Activated T-cell treated with anti-CD3 and anti-CD28 coated beads, Interleukin-2, amount 50 U/mL, for 48 hours (primary cell): ENCODE measurements around the gene IL5RA.

Experiments
- DNase-seq, 2 experiments: peaks; one replicate each; pipeline ENCODE4 v3.0.0-alpha.2; 2020

The IL5RA gene, protein sequence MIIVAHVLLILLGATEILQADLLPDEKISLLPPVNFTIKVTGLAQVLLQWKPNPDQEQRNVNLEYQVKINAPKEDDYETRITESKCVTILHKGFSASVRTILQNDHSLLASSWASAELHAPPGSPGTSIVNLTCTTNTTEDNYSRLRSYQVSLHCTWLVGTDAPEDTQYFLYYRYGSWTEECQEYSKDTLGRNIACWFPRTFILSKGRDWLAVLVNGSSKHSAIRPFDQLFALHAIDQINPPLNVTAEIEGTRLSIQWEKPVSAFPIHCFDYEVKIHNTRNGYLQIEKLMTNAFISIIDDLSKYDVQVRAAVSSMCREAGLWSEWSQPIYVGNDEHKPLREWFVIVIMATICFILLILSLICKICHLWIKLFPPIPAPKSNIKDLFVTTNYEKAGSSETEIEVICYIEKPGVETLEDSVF

GRCh38 chr3:3110299-3110630 lies at the start of gene IL5RA:
IL5RA (minus strand) TSS chr3:3110374; CDS start chr3:3104984, 5,390 bp downstream.
- no peak for DNase-seq

GRCh38 chr3:3157484-3157883 lies 47.3 kb upstream of the IL5RA start:
- DNase-seq, result no peak

- no peak for DNase-seq
Measured at GRCh38 chr3:3154879-3155610, 44.9 kb upstream of the IL5RA start.

DNA sequence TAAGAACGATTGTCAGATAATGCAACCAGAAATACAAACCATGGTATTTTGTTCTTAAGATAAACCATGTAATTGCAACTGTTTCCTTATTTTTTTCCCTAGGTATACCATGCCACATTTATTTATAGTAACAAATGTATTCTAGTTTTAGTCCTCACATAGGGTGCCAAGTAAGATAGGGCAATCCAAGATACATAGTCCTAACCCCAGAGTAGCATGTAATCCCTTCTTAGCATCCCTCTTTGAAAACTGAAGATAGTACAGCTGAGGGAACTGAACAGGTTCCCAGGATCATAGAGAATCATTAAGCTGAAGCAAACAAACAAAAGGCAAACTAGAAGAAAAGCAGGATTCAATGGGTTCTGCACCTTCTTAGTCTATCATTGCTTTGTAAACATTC lies 41.3 kb upstream of the IL5RA start:
- no peak for DNase-seq

GRCh38 chr3:3149560-3149959 lies 39.4 kb upstream of the IL5RA start:
- DNase-seq, result no peak

DNA sequence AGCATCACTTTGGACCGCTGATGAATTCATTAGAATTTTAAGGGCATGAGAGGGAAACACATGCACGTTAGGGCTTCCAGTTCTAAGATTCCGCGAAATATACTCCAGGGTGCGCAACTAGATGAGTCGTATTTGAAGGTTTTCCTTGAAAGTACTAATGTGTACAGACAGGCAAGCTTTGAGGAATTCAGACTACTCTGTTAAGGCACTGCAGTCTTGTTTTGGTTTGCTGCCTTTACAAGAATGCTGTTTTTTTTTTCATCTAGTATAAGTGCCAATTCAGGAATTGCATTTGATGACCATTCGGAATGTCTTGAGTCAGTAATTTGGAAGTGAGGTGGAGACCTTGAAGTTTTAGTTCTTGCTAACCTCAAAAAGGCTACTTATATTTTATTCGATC lies 35.7 kb upstream of the IL5RA start:
- DNase-seq, result no peak

- DNase-seq, result no peak
Measured at GRCh38 chr3:3141939-3142338, 31.8 kb upstream of the IL5RA start.

DNA sequence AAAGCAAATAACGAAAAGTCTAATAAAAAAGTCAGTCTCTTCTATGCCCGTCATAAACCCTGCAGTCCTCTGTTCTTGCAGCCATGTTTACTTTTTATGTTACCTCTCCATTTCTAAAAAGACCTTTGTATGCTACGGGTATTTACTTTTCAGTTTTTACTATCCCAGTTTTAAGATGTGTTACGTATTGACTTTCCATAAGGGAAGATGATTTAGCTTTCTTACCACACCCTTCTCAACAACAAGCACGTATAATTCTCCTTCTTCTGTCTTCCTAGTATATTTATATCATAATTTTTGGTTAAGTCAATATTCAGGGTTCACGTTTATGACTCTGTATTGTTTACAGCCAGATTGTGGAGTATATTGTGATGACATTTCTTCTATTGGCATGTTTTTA lies 27.4 kb upstream of the IL5RA start:
- DNase-seq, result no peak

DNA sequence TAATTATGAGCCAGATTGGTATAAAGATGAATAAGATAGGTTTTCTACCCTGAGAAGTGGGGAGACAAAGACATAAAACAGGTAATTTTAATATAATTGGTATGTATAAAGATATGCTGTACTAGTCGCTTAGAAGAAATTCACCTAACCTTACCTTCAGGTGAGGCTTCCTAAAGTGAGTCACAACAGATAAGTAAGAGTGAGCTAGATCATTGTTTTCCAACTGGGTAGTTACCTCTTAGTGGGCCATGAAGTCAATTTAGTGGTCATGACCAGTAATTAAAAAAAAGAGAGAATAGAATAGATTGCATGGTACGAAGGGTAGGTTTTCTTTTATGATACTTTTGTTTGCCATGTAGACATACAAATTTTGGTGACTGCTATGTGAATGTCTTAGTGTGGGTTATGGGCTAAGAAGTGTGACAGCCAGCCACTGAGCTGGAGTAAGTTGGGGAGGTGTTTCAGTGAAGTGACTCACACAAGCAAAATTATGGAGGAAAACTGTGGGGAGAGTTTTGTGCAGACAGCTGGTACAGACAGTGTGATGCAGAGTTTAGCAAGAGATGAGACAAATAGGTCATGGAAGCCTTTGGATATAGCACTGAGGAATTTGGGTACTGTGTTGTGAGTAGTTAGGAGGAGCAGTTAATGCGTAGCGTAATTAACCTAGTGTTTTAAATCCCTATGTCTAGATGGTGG lies 24.7 kb upstream of the IL5RA start:
- DNase-seq, result no peak

- DNase-seq, result no peak
Measured at GRCh38 chr3:3133500-3133899, 23.3 kb upstream of the IL5RA start.

DNA sequence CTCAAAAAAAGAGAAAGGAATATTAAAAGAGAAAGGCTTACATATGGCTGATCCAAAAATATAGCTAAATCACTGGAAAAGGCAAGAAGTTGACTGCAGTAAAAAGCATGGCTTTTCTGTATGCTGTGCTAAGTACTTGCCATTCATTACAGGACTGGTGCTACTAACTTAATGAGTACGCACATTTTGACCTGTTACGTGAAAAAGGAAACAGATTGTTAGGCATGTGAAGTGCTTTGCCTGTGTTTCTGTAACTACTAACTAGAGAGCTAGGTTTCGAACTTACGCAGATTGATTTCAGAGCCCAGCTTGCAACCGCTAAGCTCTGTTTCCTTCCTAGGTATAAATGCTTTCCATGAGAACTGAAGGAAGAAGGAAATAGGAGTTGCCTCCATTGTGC lies 19.4 kb upstream of the IL5RA start:
- DNase-seq, result no peak

DNA sequence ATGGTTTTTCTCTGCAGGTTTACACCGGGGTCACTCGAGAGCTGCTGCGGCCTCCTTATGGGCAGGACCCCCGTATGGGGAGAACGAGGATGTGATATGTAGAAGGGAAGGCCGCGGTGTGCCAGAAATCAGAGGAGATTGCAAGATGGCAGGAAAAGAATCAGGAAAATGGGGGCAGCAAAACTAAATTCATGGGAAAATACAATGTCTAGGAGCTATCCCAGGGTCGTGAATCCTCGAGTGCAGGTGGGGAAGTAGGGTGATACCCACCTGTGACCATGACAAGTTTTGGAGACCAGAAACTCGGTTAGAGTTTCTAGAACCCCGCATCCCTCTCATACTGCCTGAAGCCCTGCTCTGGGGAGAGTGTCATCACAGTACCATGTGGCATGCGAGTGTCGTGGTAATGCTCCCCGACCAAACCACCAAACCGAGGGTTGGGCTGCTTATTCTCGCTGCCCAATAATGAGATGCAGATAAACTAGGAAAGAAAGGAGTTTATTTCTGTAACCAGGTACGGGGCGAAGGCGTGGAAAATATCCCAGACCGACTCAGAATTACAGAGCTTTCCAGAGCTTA lies 17.3 kb upstream of the IL5RA start:
- DNase-seq, result peak; percentile 59 to 60

DNA sequence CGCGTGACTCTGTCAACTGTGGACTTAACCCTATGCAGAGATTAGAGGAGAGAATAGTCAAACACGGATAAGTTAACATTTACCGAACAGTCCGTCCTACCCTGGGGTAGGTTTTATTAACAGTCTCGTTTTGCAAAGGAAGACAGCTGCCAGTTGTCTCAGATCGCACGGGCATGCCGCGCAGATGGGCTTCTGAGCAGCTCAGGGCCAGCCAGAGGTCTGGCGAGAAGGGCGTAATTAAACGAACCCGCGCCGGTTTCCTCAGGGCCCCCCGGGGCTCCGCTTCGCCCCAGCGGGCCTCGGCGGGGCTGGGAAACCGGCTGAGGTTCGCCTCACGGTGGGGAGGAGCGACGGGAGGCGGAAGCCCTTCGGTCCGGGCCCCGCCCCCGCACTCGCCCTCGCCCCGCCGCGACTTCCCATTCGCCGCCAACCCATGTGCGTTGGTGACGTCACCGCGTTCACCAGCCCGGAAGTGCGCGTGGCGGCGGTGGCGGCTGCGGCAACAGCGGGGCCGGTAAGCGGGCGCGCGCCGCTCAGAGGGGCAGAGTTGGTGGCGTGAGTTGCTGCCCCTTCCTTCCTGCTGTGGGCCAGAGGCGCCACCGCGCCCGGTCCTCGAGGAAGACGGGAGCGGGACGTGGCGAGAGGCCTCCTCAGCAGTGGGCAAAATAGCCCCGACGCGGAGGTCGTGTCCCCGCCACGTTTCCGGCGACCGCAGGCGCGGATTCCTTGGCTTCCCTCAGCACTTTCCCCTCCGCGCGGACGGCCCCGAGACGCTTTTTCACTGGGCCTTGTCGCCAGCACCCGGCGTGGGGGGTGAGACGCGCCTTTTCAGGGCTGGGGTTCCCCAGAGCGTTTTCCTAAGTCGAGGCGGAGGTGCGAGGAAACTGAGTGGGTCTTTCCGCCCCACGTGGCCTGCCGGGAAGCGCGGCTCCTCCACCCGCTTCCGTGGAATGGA lies 16.6 kb upstream of the IL5RA start, which contains the start of gene TRNT1:
TSS of gene TRNT1 (plus strand) at position 464 of the 955 bp plus-strand sequence. CDS start 2,101 bp downstream, outside the sequence.
- peak; percentile 95 to 96 for DNase-seq

DNA sequence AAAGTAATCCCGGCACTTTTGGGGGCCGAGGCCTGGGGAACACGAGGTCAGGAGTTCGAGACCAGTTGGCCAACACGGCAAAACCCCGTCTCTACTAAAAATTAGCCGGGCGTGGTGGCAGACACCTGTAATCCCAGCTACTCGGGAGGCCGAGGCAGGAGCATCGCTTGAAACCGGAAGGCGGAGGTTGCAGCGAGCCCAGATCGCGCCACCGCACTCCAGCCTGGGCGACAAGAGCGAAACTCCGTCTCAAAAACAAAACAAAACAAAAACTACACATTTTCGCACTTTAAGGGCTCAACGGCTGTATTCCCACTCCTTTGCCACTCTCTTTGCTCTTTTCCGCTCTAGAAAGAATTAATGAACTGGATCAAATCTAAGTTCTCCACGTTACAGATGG lies 15.8 kb upstream of the IL5RA start:
- no peak for DNase-seq

GRCh38 chr3:3119393-3119851 lies 9.2 kb upstream of the IL5RA start:
- peak; percentile 42 to 53 for DNase-seq

DNA sequence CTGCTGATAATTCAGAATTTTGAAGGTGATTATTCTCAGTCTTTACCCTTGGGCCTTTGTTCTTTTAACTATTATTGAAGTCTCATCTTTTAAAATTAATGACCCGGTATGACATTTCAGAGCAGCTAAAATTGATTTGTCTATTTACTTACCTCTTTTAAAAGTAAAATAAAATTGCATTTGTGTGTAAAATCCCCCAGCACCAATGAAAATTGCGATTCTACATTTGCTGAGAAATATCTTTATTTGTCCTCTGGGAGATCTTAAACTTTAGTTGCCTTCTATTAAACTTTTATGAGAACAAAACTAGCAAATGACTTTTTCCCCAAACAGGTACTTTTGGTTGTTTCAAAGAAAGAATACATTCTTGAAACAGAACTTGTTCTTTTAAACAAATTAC lies 7.5 kb upstream of the IL5RA start:
- DNase-seq, result no peak

DNA sequence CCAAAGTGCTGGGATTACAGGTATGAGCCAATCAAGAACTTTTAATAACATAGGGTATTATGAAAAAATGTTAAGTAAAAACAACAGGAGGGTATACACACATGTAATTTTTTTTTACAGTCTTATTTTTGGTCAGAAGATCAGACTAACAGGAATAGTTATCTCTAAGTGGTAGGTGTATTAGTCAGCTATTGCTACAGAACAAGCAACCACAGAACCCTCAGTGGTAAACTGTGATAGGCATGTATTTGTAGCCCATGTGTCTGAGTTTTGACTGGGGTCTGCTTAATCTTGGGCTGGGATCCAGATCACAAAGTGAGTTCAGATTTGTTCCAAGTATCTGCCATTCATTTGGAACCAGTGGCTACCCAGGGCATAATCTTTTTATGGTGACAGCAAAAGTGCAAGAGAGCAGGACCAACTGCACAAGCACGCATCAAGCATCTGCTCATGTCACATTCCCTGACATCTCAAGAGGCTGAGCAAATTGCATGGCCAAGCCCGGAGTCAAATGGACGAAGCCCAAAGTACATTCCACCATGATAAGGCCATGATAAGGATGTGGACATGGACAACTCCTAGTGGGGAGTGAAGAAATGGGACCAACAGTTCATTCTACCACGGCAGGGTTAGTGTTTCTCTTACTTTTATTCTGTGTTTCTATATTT lies 3.0 kb upstream of the IL5RA start:
- DNase-seq, result no peak

DNA sequence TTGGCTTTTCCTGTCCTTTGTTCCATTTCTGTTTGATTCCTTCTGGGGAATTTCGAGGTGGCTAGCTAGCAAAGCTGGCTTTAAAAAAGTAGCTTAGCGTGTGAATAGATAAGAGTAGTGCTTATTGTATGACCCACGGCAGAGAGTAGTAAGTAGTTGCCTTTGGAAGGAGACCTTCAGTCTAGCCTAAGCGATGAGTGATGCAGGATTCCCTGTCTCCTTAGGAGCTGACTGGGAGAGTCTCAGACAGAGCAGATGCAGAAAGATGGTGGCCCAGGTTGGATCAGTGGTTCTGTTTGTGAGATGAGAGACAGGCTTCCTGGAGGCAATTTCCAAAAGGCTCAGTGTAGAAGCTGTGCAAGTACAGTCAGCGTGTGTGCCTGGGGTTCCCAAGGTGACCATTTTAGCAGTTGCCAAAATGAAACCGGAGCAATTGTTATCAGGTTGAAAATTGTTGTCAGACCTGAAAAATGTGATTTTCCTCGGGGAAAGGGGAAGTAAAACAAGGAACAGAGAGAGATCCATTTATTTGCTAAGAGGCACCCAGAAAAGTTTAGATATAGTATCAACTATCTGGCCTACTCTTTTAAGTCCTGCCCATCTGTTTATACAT lies 681 bp upstream of the IL5RA start:
- DNase-seq, result no peak

- no peak for DNase-seq
Measured at GRCh38 chr3:3109407-3110298, 521 bp downstream of the IL5RA start.

- no peak for DNase-seq
Measured at GRCh38 chr3:3107858-3108257, 2.3 kb downstream of the IL5RA start.
